PC-9 (cell line): ENCODE results near the gene ACSL1.

Source experiments
- EZH2 ChIP-seq: fragments of 200-600 bp; sonication (generic); IDR thresholded peaks from 2 replicates; pipeline ENCODE4 v1.8.0; 2017; ENCODE audit warnings: antibody characterized with exemption, low read depth
- TF ChIP-seq, protein P1 (sequence below): fragments of 200-600 bp; sonication (generic); conservative IDR thresholded peaks from 2 replicates; pipeline ENCODE4 v1.6.1; 2017; ENCODE audit warnings: mixed run types, antibody characterized with exemption, mild to moderate bottlenecking, moderate library complexity

DNA sequence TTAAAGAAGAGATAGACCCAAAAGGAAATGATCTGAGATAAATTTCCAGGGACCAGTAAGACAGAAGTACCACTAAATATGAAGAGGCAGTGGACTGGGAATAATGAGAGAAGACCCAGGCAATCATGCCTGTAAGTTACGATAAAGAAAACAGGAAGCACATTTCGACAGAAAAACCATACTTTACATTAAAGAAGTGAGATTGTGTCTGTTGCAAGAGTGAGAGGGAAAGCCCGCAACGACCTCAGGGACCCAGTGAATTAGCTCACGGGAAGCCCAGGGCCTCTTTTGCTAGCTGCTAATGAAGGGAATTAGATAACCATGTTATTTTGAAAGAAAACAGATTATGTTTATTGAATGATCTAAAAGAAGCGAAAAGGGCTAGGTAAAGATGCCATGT lies 28.9 kb upstream of the ACSL1 start:
- TF ChIP-seq EZH2, result no peak
- TF ChIP-seq, protein P1, sequence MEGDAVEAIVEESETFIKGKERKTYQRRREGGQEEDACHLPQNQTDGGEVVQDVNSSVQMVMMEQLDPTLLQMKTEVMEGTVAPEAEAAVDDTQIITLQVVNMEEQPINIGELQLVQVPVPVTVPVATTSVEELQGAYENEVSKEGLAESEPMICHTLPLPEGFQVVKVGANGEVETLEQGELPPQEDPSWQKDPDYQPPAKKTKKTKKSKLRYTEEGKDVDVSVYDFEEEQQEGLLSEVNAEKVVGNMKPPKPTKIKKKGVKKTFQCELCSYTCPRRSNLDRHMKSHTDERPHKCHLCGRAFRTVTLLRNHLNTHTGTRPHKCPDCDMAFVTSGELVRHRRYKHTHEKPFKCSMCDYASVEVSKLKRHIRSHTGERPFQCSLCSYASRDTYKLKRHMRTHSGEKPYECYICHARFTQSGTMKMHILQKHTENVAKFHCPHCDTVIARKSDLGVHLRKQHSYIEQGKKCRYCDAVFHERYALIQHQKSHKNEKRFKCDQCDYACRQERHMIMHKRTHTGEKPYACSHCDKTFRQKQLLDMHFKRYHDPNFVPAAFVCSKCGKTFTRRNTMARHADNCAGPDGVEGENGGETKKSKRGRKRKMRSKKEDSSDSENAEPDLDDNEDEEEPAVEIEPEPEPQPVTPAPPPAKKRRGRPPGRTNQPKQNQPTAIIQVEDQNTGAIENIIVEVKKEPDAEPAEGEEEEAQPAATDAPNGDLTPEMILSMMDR, result no peak
